Activated T-helper 1 cell treated with Interleukin-2 at 50 U/mL for 16 hours (primary cell): ENCODE measurements around the gene GXYLT2.
"Not testable (repeated sequence)": the region's sequence is repeated elsewhere in the genome, so short reads cannot be mapped to it uniquely, and the experiment has no call there.

ENCODE experiments used
- DNase-seq: peaks from one replicate; pipeline ENCODE4 v3.0.0-alpha.2; 2020; ENCODE audit warnings: low read depth

Gene GXYLT2

DNA sequence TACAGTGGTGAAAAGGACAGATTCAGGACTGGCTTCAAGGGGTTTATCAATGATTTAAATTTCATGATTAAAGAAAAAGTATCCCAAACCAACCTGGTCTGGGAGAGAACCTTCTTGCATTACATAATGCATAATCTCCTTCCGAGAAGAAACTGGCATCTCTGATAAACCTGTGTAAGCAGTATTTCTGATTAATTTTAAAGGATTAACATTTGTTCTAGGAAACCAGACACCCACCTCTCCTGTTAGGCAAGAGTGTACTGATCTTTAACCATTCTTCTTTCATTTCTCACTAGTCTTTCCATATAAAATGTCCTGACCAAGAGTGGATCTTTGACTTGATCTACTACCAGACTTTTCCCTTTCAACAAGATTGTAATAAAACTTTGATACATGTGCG, 85.9 kb downstream of the GXYLT2 start:
- no peak for DNase-seq

DNA sequence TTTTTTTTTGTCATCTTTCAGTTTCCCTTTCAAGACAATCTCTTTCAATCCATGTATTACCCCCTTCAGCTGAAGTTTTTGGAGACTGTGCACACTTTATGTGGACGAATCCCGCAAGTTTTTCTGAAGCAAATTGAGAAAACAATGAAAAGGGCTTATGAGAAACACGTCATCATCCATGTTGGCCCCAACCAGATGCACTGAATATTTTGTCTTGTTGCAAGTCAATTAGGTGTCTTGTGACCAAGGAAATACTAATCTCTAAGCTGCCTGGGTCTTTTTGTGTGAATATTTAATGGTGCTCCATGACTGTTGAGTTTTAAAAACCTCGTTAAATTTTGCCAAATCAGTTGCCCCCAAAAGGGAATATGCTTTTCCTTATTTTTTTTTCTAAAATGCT, 87.1 kb downstream of the GXYLT2 start:
- no peak for DNase-seq

- DNase-seq, result no peak
Observed at GRCh38 chr3:72976281-72976741, 88.5 kb downstream of the GXYLT2 start.

DNA sequence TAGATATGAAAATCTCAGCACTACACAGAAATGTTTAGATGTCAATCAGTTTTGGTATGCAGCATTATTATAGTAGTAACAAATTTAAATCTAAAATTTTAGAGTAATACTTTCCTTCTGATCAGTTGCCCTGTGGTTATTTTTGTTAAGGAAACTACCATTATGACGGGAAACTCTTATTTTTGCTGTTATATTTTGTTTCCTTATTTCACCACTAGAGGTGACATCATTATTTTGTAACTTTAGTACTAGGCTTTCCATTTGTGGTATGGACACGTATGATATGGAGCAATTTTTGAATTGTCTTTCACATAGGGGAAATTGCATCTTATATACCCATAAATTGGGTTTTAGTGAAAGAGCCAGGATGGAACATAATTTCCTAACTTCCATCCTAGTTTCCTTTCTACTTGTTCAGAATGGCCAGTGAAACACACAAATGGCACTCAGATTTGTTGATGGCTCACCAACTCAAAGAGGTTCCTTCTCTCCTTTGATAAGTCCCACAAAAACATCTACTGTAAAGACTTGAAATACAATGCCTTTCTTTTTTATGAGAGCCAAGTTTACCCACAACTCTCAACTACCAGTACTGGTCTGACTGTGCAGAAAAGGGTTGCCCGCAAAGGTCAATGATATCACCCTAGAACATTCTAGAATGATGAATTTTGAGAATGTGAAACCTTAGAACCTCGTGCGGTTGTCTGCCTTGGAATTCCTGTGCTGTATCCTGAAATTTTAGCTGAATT, 89.4 kb downstream of the GXYLT2 start:
- no peak for DNase-seq

GRCh38 chr3:72982609-72983366, 94.9 kb downstream of the GXYLT2 start:
- no peak for DNase-seq

DNA sequence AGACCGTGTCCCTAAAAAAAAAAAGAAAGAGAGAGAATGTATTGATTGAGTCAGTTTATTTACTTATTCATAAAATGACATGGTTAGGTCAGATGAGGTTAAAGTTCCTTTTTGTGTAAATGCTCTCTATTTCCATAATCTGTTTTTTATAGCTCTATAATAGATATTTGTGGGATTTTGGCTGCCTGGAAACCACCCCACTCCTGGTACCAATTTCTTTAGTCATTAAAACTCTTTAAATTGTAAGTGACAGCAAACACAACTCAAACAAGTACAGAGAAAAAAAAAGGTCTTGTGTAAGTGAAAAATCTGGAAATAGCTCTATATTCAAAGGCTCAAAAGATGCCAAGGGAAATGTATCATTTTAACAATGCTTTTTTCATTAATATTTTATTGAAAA, 97.7 kb downstream of the GXYLT2 start:
- no peak for DNase-seq

- no peak for DNase-seq
Observed at GRCh38 chr3:72990701-72991395, 103.0 kb downstream of the GXYLT2 start.

DNA sequence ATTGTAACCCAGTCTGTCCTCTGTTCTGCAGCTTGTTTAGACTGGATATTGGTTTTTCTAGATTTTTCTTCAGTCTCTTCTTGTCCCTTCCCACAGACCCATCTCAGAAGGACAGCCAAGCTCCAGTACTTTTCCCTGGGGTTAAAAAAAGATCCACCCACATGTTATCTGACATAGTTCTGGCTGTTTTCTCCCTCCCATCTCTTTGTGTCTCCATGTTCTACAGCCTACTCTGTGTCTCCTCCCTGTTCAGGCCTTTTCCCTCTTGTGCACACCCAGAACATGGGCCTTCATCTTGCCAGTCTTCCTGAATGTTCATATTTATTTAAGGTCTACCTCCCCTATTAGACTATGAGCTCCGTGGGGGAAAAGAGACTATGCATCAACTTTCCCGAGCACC, 103.7 kb downstream of the GXYLT2 start:
- no peak for DNase-seq

DNA sequence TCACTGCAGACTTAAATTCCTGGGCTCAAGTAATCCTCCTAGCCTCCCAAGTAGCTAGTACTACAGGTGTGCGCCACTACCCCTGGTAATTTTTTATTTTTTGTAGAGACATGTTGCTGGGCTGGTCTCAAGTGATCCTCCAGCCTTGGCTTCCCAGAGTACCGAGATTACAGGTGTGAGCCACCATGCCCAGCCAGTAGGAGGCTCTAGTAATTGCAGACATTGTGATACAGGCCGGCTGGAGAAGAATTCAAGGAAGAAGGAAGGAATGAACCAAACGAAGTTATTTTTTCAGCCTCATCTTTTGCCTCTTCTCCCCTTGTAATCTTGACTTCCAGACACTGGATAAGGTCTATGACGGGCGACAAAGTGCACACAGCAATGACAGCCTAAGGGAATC, 105.5 kb downstream of the GXYLT2 start:
- no peak for DNase-seq

- no peak for DNase-seq
Observed at GRCh38 chr3:72995337-72995736, 107.5 kb downstream of the GXYLT2 start.

GRCh38 chr3:72996121-72996472, 108.3 kb downstream of the GXYLT2 start:
- no peak for DNase-seq

DNA sequence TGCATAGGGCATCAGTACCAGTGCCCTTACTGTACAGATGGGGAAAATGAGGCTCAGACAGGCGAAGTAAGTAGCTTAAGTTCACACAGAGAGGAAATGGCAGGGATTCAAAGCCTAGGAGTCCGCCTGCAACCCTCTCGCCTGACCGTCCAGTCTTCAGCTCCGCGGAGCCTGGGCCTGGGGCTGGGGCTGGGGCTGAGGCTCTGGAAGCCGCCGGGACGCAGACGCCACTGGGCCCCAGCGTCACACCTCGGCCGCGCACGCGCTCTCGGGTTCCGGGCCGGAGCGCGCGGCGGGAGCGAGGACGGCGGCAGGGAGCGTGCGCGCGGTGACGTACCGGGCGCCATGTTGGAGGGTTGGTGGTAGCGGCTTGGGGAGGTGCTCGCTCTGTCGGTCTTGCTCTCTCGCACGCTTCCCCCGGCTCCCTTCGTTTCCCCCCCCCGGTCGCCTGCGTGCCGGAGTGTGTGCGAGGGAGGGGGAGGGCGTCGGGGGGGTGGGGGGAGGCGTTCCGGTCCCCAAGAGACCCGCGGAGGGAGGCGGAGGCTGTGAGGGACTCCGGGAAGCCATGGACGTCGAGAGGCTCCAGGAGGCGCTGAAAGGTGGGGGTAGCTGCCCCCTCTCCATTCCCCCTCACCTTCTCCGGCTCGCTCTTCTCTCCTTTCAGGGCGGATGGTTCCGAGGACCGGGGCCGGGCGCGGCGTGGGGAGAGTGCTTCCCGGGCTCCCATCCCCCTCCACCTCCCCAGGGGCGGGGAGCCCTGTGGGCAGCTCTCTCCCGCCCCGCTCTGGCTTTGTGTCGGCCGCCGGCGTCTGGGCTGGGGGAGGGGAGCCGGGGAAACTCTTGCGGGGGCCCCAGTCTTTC, 108.9 kb downstream of the GXYLT2 start, which contains the start of gene PPP4R2:
Gene PPP4R2 (plus strand): TSS at position 339 of the 861 bp plus-strand sequence. CDS start 227 bp downstream, at position 566.
- peak; percentile 87 for DNase-seq

GRCh38 chr3:72997421-72997961, 109.6 kb downstream of the GXYLT2 start:
- no peak for DNase-seq

DNA sequence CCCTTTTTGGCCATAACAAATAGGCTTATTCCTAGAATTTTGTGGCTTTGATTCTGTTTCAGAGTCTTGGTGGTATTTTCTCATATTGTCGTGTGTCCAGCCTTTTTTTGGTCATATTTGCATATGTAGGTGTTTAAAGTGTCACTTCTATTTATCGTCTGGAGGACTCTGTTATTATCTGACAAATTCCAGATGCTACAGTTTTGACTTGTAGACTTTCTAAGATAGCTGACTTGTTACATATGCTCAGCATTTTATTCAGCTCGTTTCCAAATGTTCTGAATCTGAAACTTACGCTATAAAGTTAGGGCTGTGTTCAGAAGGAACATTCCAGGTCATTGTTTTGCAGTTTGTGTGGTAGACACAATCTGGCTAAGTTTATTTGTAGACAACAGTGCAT, 110.6 kb downstream of the GXYLT2 start:
- DNase-seq, result no peak

GRCh38 chr3:72999951-73000350, 112.1 kb downstream of the GXYLT2 start:
- DNase-seq, result no peak

- not testable (repeated sequence) for DNase-seq
Observed at GRCh38 chr3:73003050-73003449, 115.2 kb downstream of the GXYLT2 start.

DNA sequence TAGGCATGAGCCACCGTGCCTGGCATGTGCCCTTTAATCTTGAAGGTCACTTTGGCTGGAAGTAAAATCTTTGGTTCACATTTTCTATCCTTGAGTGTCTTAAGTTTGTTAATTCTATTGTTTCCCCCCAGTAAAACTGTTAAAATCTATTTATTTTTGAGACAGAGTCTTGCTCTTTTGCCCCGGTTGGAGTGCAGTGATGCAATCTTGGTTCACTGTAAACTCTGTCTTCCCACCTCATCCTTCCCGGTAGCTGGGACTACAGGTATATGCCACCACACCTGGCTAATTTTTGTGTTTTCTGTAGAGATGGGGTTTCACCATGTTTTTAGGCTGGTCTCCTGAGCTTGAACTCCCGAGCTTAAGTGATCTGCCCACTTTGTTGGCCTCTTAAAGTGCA, 116.5 kb downstream of the GXYLT2 start:
- DNase-seq, result no peak

GRCh38 chr3:73007992-73008712, 120.3 kb downstream of the GXYLT2 start:
- DNase-seq, result no peak

- no peak for DNase-seq
Observed at GRCh38 chr3:73009008-73009407, 121.2 kb downstream of the GXYLT2 start.

- no peak for DNase-seq
Observed at GRCh38 chr3:73009750-73010149, 121.9 kb downstream of the GXYLT2 start.

DNA sequence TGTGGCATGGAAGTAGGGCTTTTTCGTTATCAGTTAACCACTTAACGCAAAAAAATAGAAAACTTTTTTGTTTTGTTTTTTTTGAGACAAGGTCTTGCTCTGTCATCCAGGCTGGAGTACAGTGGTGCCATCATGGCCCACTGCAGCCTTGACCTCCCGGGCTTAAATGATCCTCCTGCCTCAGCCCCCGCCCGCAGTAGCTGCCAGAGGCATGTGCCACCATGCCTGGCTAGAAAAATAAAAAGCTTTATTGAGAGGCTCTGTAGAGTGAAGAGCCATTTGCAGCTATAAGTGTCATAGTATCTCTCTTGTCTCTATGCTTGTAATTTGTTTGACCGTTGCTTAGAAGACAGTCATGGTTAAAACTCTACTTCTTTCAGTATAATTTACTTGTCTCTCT, 122.3 kb downstream of the GXYLT2 start:
- no peak for DNase-seq
